OCI-LY1 (cell line): Measurements from ENCODE around the gene SNRPF.

Experiments used
- CTCF ChIP-seq: fragments of 200-600 bp; sonication (generic), shearing (Covaris generic); IDR thresholded peaks from 2 replicates; pipeline ENCODE4 v1.5.1; 2017; ENCODE audit warnings: mild to moderate bottlenecking, antibody characterized with exemption, low read length, moderate library complexity, mixed read lengths
- EZH2 ChIP-seq: fragments of 200-600 bp; sonication (generic), shearing (Covaris generic); IDR thresholded peaks from 2 replicates; pipeline ENCODE4 v1.8.0; 2017; ENCODE audit warnings: borderline replicate concordance, mixed run types, mild to moderate bottlenecking, antibody characterized with exemption, low read length, moderate library complexity, mixed read lengths

DNA sequence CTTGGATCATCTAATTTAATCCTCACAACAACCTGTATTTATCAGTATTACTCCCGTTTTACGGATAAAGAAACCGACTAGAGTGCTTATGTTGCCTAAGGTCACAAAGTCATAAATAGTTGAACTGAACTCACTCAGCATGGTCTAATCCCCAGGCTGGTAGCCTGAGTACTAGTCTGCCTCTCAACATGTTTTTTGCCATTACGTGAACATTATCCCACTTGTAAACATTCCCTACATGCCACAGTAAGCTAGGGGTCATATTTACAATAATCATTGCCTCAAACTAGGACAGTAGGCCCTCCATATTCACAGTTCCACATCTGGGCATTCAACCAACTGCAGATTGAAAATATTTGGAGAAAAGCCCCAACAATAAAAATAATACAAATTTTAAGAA lies 12.1 kb downstream of the SNRPF start:
- no peak for TF ChIP-seq CTCF
- TF ChIP-seq EZH2 = no peak
